Choroid plexus epithelial cell (primary cell): ENCODE data around the gene STOX1.
A peak's percentile ranks its signal among the peaks of the same experiment; 100 is the strongest.
"Not testable (repeated sequence)": the region's sequence is repeated elsewhere in the genome, so short reads cannot be mapped to it uniquely, and the experiment has no call there.

Experiments
- DNase-seq: peaks from one replicate; pipeline ENCODE4 v3.0.0-alpha.2; 2010; ENCODE audit warnings: low read depth
- H3K4me3 ChIP-seq: 2 replicates; pipeline ENCODE4 v1.5.1; 2011; ENCODE audit warnings: low read depth, mild to moderate bottlenecking, control low read depth, low read length, moderate library complexity
- CTCF ChIP-seq: conservative IDR thresholded peaks from 2 replicates; pipeline ENCODE4 v1.5.1; 2011; ENCODE audit warnings: low read depth, mild to moderate bottlenecking, control low read depth, inconsistent platforms, low read length, moderate library complexity

STOX1 gene

GRCh38 chr10:68902382-68902781, 75.1 kb downstream of the STOX1 start:
- no peak for TF ChIP-seq CTCF
- DNase-seq: no peak
- peak overlapping the region; percentile 96 for H3K4me3 ChIP-seq

GRCh38 chr10:68924593-68924992, 97.3 kb downstream of the STOX1 start:
- TF ChIP-seq CTCF: no peak

GRCh38 chr10:68925489-68925888, 98.2 kb downstream of the STOX1 start:
- no peak for TF ChIP-seq CTCF
- no peak for DNase-seq
- no peak overlapping the region for H3K4me3 ChIP-seq

More at GRCh38 chr10:68924593-68924992, 97.3 kb downstream of the STOX1 start:
- DNase-seq: peak; percentile 51
- no peak overlapping the region for H3K4me3 ChIP-seq

GRCh38 chr10:68929157-68929556, 101.8 kb downstream of the STOX1 start:
- H3K4me3 ChIP-seq, DNase-seq: not testable (repeated sequence)

- H3K4me3 ChIP-seq, DNase-seq: not testable (repeated sequence)
Observed at GRCh38 chr10:68929888-68930287, 102.6 kb downstream of the STOX1 start.

GRCh38 chr10:68932860-68933259, 105.5 kb downstream of the STOX1 start:
- DNase-seq, H3K4me3 ChIP-seq: not testable (repeated sequence)

GRCh38 chr10:68934994-68935393, 107.7 kb downstream of the STOX1 start:
- DNase-seq: no peak
- no peak for TF ChIP-seq CTCF
- H3K4me3 ChIP-seq: no peak overlapping the region

- no peak overlapping the region for H3K4me3 ChIP-seq
- TF ChIP-seq CTCF: no peak
- DNase-seq: peak; percentile 74
Observed at GRCh38 chr10:68938117-68938516, 110.8 kb downstream of the STOX1 start.

GRCh38 chr10:68938884-68939283, 111.6 kb downstream of the STOX1 start:
- no peak for TF ChIP-seq CTCF
- DNase-seq: no peak
- no peak overlapping the region for H3K4me3 ChIP-seq

- not testable (repeated sequence) for DNase-seq, H3K4me3 ChIP-seq
Observed at GRCh38 chr10:68940917-68941316, 113.6 kb downstream of the STOX1 start.
